NCI-H345 (cell line): ENCODE data around the gene WDR88.
A peak's percentile ranks its signal among the peaks of the same experiment; 100 is the strongest.
"Not testable (repeated sequence)": the region's sequence is repeated elsewhere in the genome, so short reads cannot be mapped to it uniquely, and the experiment has no call there.

Experiments used
- DNase-seq: peaks from one replicate; lab custom pipeline; 2025; lab: John Stamatoyannopoulos, UW

Gene WDR88

DNA sequence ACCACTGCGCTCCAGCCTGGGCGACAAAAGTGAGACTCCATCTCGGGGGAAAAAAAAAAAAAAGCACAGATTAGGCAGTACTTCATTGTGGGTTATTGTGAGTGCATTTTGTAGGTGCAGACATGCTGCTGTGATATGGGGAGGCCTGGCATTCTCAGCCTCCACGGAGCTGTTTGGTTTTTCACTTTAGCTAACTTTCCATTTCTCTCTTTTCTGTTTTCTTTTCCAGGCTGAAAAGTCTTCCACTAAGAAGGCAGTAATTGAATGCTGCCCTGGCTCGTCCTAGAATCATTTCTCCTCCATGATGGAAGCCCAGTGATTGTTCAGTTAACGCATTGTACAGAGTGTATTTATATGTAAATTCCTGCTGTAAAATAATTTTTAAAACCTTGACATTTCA is 2.0 kb upstream of the WDR88 start:
- DNase-seq: no peak

DNA sequence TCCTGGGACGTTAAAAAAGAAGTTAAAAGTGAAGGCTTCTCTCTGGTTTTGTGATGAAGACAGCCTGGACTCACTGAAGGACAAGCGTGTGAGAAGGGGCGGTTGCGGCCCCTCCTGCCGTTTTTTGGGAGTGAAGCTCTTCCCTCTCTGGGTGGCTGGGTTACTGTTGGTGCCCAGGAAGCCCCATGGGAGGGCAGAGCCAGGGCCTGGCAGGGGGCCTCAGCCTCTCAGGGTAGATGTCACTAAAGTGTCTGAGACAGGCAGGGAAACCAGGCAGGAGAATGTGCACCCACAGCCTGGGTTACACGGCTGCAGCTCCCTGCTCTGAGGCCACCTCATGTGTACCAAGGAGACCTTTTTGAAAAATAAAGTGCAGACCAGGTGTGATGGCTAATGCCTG is 1.5 kb upstream of the WDR88 start:
- no peak for DNase-seq

DNA sequence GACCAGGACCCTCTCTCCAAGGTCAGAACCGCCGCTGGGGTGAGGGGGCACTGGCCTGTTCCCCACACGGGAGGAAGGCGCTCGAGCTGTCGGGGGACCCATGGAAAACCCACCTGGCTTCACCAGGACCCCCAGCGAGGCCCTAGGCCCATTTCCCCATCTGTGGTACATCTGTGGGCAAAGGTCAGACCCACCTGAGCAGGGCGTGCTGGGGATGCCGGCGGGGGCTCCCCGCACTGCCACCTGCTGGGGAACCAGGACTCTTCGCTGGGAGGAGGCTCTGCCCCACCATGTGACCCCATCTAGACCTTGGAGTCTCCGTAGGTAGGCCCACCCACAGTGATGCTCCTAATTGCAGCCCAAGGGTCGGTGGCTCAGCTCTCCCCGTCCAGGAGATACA is 511 bp downstream of the WDR88 start:
- no peak for DNase-seq

DNA sequence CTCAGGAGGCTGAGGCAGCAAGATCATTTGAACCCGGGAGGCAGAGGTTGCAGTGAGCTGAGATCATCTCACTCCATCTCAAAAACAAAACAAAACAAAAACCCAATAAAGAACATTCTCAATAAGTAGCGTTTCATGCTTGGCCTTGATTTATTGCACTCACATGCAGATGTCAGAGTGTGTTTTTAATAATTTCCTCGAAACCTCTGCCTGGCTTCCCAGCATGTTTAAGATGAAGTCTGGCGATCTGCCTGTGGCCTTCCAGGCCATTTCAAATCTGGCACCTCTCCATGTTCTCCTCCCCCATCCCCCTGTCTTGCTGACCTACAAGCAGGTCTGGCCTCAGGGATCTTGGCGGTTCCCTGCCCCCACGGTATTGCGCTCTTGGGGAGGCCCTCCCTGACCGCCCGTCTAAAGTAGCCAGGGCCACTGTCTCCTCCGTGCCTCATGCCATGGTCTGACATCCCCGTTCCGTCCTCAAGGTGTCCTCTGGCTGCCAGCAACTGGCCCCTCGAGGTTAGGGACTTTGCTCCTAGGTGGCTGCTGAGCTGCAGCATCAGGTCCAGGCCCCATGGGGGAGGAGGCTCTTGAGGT is 1.6 kb downstream of the WDR88 start:
- DNase-seq: no peak

DNA sequence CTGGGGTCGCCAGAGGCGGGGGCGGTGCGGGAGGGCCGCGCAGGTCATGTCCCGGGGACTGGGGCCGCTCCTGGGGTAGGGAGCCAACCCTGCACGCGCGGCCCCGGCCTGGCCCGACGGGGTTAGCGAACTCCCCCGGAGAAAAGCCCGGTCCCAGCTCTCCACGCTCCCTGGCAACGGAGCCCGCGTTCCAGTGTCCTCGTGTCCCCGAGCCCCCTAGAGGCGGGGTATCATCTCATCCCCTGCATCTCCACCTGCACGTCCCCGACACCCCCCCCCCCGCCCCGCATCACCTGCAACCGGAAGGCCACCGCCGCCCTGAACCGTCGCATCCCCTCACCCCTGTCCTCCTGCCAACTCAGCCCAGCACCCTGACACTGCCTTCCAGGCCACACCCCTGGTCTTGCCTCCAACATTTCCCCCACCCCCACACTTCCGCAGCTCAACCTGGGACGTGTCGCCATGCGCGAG is 2.7 kb downstream of the WDR88 start:
- no peak for DNase-seq

DNA sequence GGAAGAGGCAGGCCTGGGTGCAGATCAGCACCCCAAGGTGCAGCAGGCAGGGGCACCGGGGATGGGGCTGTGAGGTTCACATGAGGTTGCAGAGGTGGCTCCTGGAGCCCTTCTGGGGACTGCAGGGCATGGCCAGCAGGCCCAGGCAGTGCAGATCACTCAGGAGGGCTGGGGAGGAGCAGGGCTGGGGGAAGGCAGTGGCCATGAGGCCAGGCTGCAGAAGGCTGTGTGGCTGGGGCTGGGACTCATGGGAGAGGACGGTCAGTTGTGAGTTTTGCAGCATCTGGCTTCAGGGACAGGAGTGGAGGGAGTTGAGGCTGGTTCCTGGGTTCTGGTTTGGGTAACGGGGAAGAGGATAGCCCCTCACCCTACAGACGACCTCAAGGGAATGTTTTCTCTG is 7.3 kb downstream of the WDR88 start:
- DNase-seq: no peak

DNA sequence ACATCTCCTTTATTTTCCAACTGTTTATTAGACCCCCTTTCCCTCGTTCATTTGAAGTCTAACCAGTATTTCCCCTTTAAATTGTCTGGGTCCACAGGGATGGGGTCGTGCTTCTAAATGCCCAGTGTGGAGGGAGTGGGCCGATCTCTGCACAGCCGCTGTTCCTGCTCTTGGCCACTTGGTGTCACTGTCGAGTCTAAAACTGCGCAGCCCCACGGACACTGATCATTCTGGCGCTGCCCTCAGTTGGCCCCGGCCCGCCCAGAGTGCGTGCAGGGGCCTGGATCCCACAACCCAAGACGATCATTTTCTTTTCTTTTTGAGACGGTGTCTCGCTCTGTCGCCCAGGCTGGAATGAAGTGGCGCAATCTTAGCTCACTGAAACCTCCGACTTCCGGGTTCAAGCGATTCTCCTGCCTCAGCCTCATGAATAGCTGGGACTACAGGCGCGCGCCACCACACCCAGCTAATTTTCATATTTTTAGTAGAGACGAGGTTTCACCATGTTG is 12.0 kb downstream of the WDR88 start:
- DNase-seq: peak; percentile 79

DNA sequence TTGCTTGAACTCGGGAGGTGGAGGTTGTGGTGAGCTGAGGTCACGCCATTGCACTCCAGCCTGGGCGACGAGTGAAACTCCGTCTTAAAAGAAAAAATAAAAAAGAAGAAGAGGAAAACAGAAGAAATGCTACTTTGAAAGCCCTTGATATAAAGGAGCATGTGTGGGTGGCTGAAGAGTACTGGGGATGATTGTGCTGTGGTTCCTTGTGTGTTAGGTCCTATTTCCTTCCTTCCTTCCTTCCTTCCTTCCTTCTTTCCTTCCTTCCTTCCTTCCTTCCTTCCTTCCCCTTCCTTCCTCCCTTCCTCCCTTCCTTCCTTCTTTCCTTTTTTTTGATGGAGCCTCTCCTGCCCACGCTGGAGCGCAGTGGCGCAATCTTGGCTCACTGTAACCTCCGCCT is 14.3 kb downstream of the WDR88 start:
- DNase-seq: no peak

DNA sequence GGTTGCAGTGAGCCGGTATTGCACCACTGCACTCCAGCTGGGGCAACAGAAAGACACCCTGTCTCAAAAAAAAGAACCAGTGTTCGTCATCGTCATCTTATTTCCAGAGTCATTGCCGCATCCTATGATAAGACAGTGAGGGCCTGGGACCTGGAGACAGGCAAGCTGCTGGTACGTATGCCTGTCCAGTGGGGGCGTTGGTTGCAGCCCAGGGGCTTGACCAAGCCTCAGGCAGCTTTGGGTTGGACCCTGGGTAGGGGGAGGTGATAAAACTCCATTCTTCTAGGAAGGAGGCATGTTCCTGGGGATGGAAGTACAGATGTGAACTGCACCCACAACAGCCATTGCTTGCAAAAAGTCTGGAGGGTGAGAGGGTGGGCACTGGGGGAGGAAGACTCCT is 15.6 kb downstream of the WDR88 start:
- no peak for DNase-seq

DNA sequence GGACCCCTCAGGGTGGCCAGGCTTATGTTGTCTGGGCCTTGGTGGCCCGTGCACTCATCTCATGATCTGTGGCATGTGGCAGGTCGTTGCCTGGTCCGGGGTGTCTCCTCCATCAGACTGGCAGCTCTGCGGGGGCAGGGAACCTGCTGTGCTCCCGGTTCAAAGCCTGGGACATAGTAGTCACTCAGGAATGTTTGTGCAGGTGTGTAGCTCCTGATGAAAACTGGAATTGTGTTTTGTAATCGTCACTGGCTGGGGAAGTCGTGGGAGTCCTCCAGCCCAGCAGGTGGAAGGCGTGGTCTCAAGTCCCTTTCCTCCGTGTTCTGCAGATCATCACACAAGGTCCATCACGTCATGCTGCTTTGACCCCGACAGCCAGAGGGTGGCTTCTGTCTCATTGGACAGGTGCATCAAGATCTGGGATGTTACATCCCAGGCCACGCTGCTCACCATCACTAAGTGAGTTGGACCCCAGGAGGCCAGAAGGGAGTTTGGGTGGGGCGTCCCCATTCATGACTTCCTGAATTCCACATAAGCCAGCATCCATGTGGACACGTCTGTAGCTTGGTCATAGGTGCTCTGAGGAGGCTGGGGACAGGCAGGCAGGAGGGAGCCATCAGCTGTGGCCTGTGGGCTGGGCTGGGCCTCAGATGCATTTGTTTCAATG is 19.1 kb downstream of the WDR88 start:
- no peak for DNase-seq

DNA sequence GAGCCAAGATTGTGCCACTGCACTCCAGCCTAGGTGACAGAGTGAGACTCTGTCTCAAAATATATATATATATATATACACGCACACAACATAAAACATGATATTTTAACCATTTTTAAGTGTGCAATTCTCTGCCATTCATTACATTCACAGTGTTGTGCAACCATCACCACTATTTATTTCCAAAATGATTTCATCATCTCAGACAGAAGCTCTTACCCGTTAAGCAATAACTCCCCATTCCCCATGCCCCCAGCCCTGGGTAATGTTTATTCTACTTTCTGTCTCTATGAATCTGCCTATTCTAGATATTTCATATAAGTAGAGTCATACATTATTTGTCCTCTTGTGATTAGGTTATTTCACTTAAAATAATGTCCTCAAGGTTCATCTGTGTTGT is 20.3 kb downstream of the WDR88 start:
- DNase-seq: no peak

DNA sequence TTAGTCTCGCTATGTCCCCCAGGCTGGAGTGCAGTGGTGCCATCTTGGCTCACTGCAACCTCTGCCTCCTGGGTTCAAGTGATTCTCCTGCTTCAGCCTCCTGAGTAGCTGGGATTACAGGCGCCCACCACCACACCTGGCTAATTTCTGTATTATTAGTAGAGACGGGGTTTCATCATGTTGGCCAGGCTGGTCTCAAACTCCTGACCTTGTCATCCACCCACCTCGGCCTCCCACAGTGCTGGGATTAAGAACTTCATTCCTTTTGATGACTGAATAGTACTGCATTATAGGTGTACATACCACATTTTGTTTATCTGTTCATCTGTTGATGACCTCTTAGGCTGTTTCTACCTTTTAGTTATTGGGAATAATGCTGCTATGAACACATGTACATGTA is 20.7 kb downstream of the WDR88 start:
- DNase-seq: not testable (repeated sequence)

DNA sequence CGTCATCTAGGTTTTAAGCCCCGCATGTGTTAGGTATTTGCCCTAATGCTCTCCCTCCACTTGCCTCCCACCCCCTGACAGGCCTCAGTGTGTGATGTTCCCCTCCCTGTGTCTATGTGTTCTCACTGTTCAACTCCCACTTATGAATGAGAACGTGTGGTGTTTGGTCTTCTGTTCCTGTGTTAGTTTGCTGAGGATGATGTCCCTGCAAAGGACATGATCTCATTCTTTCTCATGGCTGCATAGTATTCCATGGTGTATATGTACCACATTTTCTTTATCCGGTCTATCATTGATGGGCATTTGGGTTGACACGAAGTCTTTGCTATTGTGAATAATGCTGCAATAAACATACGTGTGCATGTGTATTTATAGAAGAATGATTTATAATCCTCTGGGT is 22.4 kb downstream of the WDR88 start:
- not testable (repeated sequence) for DNase-seq

DNA sequence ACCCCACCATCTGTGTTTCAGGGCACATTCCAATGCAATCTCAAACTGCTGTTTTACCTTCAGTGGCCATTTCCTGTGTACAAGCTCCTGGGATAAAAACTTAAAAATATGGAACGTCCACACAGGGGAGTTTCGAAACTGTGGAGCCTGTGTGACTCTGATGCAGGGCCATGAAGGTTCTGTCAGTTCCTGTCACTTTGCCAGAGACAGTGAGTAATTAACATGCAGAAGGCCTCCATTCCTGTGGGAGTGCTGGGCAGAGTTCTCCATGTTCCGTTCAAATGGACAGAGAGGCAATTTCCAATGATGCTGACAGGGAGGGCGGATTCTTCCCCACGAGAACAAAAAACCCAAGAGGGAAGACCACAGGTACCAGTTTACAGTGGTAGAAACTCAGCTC is 24.4 kb downstream of the WDR88 start:
- DNase-seq: no peak

DNA sequence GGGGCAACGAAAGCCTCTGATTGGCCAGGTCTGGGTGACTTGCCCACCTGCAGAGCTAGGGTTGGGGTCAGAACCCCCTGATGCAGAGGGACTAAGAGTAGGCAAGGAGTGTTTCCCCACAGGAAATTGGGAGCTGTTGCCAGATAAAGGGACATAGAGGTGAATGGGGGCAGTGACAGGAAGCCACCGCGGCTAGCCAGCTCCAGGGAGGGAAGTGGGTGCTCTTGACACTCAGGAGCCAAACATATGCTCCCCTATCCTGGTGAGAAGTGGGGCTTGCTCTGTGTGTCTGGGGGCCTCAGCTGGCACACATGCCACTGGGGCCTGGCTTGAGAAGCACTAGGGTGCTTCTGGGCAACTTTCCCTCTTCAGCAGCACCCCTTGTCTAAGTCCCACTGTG is 26.0 kb downstream of the WDR88 start:
- DNase-seq: no peak

DNA sequence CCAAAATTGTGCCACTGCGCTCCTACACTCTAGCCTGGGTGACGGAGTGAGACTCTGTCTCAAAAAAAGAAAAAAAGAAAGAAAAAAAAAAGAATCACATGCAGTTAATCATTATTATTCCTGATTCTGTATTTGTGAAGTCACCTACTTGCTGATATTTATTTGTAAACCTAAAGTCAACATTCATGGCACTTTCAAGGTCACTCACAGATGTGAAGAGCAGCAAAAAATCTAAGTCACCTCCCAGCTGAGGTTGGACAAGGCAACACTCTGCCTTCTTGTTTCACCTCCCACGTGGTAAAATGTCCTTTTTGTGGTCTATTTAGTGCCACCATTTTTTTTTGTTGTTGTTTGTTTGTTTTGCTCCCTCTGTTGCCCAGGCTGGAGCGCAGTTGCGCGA is 26.5 kb downstream of the WDR88 start:
- no peak for DNase-seq

DNA sequence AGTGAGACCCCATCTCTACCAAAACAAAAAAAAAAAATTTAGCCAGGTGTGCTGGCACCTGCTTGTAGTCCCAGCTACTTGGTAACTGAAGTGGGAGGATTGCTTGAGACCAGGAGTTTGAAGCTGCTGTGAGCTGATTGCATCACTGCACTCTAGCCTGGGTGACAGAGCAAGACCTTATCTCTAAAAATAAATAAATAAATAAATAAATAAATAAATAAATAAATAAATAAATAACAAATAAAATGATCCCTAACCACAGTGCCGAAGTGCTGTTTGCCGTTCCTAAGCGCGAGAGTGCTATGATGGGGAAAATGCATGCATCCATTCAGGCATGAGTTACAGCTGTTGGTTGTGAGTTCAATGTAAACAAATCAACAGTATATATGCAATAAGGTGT is 27.2 kb downstream of the WDR88 start:
- no peak for DNase-seq

DNA sequence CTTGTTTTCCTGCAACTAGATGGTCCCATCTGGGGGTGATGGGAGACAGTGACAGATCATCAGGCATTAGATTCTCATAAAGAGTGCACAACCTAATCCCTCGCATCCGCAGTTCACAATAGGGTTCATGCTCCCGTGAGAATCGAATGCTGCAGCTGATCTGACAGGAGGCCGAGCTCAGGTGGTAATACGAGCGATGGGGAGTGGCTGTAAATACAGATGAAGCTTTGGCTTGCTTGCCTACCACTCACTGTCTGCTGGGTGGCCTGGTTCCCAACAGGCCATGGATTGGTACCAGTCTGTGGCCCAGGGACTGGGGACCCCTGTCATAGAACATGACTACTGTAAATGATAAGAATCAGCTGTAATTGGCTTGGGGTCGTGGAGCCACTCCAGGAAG is 28.0 kb downstream of the WDR88 start:
- DNase-seq: no peak

DNA sequence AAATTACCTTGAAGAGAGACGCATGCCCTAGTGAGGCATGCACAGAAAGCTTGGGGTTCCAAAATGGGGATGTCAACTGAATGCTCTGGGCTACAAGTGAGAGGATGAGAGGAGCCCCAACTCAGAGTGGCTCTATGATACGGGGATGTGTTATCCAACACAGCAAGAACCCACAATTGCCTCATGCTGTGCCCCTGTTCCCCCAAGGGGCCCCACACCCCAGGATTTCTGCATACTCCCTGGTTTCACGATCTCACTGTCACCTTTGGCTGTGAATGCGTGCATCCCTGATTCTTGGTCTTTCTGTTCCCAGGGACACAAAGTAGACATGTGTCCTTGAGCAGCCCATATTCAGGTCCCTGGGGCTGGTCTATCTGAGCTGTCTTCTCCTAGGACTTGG is 29.3 kb downstream of the WDR88 start:
- DNase-seq: no peak

DNA sequence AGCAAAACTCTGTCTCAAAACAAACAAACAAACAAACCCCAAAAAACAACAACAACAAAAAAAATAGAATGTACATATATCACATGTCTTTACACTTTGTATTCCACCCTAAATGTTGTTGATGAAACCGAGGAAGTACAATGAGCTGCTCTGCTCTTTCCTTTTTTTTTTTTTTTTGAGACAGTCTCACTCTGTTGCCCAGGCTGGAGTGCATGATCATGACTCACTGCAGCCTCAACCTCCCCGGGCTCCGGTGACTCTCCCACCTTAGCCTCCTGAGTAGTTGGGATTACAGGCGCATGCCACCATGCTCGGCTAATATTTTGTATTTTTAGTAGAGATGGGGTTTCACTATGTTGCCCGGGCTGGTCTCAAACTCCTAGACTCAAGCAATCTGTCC is 31.6 kb downstream of the WDR88 start:
- no peak for DNase-seq

DNA sequence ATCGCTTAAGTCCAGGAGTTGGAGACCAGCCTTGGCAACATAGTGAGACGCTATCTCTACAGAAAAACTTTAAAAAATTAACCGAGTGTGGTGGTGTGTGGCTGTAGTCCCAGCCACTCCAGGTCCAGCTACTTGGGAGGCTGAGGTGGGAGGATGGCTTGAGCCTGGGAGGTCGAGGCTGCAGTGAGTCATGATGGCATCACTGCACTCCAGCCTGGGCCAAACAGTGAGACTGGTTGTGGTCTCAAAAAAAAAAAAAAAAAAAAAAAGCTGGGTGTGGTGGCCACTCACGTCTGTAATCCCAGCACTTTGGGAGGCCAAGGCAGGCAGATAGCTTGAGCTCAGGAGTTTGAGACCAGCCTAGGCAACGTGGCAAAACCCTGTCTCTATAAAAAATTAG is 34.1 kb downstream of the WDR88 start:
- DNase-seq: not testable (repeated sequence)

DNA sequence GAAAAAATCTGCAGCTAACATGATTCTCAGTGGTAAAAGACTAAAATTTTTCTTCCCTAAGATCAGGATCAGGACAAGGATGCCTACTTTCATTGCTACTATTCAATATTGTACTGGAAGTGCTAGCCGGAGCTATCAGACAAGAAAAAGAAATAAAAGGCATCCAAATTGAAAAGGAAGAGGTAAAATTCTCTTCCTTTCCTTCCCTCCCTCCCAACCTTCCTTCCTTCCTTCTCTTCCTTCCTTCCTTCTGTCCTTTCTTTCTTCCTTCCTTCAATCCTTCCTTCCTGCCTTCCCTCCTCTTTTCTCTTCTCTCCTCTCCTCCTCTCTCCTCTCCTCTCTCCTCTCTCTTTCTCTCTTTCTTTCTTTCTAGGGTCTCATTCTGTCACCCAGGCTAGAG is 35.5 kb downstream of the WDR88 start:
- no peak for DNase-seq

DNA sequence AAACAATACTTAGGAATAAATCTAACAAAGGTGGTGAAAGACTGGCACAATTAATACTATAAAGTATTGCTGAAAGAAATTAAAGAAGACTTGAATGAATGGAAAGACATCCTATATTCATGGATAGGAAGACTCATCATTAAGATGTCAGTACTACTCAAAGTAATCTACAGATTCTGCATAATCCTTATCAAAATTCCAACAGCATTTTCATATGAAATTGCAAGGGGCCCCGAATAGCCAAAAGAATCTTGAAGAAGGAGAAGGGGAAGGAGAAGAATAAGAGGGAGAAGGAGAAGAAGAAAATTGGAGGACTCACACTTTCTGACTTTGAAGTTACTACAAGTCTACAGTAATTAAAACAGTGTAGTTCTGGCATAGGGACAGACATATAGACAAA is 36.6 kb downstream of the WDR88 start:
- DNase-seq: no peak

DNA sequence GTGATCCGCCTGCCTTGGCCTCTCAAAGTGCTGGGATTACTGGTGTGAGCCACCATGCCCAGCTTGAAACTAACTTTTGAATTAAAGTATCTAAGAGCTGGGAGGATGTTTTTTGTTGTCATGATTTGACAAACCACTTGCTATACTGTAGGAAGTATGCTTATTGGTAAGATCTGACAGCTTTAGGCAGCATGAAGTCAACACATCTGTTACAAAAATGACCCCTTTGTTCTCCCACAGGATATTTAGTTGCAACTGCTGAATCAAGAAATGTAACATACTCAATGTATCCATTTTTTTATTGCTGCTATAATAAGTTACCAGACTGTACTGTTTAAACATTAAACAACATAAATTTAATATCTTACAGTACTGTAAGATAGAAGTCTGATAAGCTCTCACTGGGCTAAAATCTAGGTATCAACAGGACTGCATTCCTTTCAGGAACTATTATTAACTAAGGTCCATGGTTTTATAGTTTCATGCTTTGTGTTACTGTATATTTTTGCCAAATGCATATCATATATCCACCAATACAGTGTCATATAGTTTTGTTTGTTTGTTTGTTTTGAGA is 39.4 kb downstream of the WDR88 start:
- no peak for DNase-seq
